Fibroblast of pulmonary artery (primary cell): ENCODE results near the gene FAM219A.
A peak's percentile ranks its signal among the peaks of the same experiment; 100 is the strongest.
"Not testable (repeated sequence)": the region's sequence is repeated elsewhere in the genome, so short reads cannot be mapped to it uniquely, and the experiment has no call there.

Source experiments
- DNase-seq: peaks from one replicate; pipeline ENCODE4 v3.0.0-alpha.2; 2010; ENCODE audit warnings: low read depth
- H3K4me3 ChIP-seq: replicated peaks from 2 replicates; pipeline ENCODE4 v1.5.1; 2011; ENCODE audit warnings: low read depth, mild to moderate bottlenecking, control low read depth, low read length, moderate library complexity
- TF ChIP-seq, protein P1 (sequence below): IDR thresholded peaks from 2 replicates; pipeline ENCODE4 v1.5.1; 2011; ENCODE audit warnings: mild to moderate bottlenecking, control low read depth, low read length, inconsistent platforms; ENCODE audit errors: missing control alignments

The FAM219A gene

GRCh38 chr9:34366365-34366764, 92.0 kb downstream of the FAM219A start:
- H3K4me3 ChIP-seq = no peak overlapping the region
- DNase-seq = no peak
- TF ChIP-seq, protein P1, sequence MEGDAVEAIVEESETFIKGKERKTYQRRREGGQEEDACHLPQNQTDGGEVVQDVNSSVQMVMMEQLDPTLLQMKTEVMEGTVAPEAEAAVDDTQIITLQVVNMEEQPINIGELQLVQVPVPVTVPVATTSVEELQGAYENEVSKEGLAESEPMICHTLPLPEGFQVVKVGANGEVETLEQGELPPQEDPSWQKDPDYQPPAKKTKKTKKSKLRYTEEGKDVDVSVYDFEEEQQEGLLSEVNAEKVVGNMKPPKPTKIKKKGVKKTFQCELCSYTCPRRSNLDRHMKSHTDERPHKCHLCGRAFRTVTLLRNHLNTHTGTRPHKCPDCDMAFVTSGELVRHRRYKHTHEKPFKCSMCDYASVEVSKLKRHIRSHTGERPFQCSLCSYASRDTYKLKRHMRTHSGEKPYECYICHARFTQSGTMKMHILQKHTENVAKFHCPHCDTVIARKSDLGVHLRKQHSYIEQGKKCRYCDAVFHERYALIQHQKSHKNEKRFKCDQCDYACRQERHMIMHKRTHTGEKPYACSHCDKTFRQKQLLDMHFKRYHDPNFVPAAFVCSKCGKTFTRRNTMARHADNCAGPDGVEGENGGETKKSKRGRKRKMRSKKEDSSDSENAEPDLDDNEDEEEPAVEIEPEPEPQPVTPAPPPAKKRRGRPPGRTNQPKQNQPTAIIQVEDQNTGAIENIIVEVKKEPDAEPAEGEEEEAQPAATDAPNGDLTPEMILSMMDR = no peak

DNA sequence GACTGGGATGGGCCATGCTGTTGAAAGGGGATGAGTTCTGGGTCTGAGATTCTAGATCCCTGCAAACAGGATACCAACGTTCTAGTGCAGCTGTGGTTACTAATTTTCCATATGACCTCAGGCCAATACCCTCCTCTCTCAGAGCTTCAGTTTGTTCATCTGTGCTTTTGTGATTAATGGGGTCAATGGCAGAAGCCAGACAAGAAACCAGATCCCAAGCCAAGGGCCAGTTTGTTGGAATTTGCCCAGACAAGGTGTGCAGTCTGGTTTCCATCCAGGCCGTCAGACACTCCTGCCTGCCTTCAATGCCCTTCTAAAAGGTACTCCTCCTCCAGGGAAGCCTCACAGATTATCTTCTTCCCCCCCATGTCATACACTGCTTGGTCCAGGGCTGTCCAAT, 93.1 kb downstream of the FAM219A start:
- TF ChIP-seq, protein P1 = no peak
- H3K4me3 ChIP-seq = no peak overlapping the region
- no peak for DNase-seq

DNA sequence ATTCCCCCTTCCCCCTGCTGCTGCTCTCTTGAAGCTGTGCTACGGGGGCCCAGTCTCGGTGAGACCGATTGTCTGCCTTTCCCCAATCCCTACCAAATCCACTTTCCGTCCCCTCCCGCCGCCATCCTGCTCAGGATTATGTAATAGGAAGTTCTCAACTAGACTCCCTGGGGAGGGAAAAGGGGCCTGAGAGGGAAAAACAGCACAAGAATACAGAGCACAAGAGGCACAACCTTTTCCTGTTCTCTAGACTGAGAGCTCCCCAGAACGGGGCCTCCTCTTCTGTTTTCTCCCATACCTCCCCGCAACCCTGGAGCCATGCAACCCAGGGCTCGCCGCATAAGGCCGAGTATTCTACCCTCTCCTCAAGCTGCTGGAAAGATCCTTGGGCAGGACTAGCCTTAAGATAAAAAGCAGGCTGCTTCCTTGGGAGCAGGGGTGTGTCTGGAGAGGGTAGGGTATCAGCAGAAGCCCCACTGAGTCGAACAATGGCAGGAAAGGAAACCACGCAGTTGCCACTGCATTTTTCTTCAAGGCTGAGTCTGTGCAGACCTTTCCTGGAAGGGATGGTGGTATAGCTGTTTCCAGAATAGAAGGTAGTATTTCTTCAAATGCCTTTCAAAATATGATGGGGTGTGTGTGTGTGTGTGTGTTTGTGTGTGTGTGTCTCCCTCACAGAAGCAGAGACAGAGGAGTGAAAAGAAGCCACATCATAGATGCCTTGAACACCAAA, 94.6 kb downstream of the FAM219A start:
- TF ChIP-seq, protein P1 = no peak
- DNase-seq = peak; percentile 81
- peak overlapping the region; percentile 28 for H3K4me3 ChIP-seq

DNA sequence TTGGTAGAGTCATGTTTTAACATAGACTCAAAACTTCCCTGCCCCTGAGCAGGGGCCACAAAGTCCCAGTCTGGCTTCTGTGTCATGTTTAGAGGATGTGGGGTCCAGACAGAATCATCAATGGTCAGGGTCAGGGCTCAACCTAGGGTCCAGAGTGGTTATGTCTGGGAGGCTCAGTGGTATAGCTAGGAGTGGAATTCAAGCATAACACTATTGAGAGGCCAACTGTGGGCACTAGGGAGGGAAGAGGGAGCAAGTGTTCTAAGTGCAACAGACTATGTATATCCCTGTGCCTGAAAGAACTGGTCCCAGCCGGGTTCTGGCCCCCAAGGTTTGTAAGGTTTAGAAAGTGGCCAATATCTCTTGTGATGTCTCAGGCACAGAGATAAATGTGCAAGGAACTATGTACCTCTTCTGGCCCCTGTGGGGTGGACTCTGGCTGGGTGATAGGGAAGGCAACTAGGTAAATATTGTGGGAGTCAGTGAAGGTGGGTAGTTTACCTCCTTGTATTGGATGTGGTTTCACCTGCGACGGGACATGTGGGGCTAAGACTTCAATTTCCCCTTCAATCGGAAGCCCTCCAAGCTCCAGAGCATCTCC, 95.7 kb downstream of the FAM219A start:
- H3K4me3 ChIP-seq = no peak overlapping the region
- no peak for DNase-seq
- TF ChIP-seq, protein P1 = no peak

DNA sequence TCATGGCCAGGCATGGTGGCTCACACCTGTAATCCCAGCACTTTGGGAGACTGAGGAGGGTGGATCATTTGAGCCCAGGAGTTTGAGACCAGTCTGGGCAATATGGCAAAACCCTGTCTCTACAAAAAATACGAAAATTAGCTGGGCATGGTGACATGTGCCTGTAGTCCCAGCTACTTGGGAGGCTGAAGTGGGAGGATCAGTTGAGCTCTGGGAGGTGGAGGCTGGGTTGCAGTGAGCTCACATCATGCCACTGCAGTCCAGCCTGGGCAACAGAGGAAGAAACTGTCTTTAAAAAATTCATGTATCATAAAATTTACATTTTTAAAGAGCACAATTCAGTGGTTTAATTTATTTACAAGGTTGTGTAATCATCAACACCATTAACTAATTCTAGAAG, 105.4 kb downstream of the FAM219A start:
- DNase-seq, H3K4me3 ChIP-seq: not testable (repeated sequence)

GRCh38 chr9:34352122-34352652, 106.2 kb downstream of the FAM219A start:
- not testable (repeated sequence) for DNase-seq, H3K4me3 ChIP-seq

DNA sequence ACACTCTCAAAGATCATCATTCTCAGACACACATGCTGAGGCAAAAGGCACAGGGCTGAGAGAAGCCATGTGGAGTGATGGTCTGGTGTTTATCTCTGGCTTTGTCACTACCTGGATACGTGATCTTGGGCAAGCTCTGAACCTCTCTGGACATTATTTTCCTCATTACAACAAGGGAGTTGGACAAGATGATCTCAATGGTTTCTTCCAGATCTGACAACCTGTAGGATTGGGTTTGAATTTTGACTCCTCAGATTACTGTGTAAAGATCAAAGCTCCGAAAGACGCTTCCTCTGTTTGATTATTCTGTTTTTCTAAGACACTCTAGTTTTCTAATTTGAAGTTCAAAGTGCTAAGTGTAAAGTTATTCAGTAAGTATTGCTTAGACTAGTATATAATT, 109.0 kb downstream of the FAM219A start:
- DNase-seq = no peak
- TF ChIP-seq, protein P1 = no peak
- no peak overlapping the region for H3K4me3 ChIP-seq
